Smooth muscle cell (in vitro differentiated cells): Measurements from ENCODE around the gene PDGFD. TPM values are rescaled to one million over a fixed set of nuclear protein-coding genes. Genes with fewer than 3 reads are reported as not detected.

ENCODE experiments used
- DNase-seq: peaks from one replicate; lab custom pipeline; 2025; ENCODE audit not compliant: unreplicated experiment; lab: John Stamatoyannopoulos, UW
- H2AFZ ChIP-seq: fragments of 200-600 bp; sonication (generic); 2 replicates; pipeline ENCODE4 v1.6.0; 2016; ENCODE audit warnings: antibody characterized with exemption, low read depth, mild to moderate bottlenecking
- H3F3A ChIP-seq: fragments of 200-600 bp; sonication (generic); 2 replicates; pipeline ENCODE4 v1.6.0; 2017; ENCODE audit warnings: antibody characterized with exemption, low read depth
- H3K27ac ChIP-seq: fragments of 200-600 bp; sonication (generic); 2 replicates; pipeline ENCODE4 v1.5.1; 2016; ENCODE audit warnings: low read depth, mild to moderate bottlenecking
- H3K27me3 ChIP-seq: fragments of 200-600 bp; sonication (generic); 2 replicates; pipeline ENCODE4 v1.6.1; 2016; ENCODE audit warnings: low read depth, mild to moderate bottlenecking
- H3K36me3 ChIP-seq: fragments of 200-600 bp; sonication (generic); 2 replicates; pipeline ENCODE4 v1.5.1; 2016; ENCODE audit warnings: low read depth
- H3K4me1 ChIP-seq: fragments of 200-600 bp; sonication (generic); 2 replicates; pipeline ENCODE4 v1.5.1; 2016; ENCODE audit warnings: low read depth
- H3K4me2 ChIP-seq: fragments of 200-600 bp; sonication (generic); 2 replicates; pipeline ENCODE4 v1.6.0; 2016; ENCODE audit warnings: mild to moderate bottlenecking
- H3K4me3 ChIP-seq: fragments of 200-600 bp; sonication (generic); 2 replicates; pipeline ENCODE4 v1.5.1; 2016; ENCODE audit warnings: mild to moderate bottlenecking
- H3K79me2 ChIP-seq: fragments of 200-600 bp; sonication (generic); 2 replicates; pipeline ENCODE4 v1.6.0; 2016; ENCODE audit warnings: low read depth, mild to moderate bottlenecking
- H3K9ac ChIP-seq: fragments of 200-600 bp; sonication (generic); 2 replicates; pipeline ENCODE4 v1.6.0; 2016; ENCODE audit warnings: low read depth
- H3K9me3 ChIP-seq: fragments of 200-600 bp; sonication (generic); replicated peaks from 2 replicates; pipeline ENCODE4 v1.5.1; 2016; ENCODE audit warnings: low read depth
- H4K20me1 ChIP-seq: fragments of 200-600 bp; sonication (generic); 2 replicates; pipeline ENCODE4 v1.6.0; 2016; ENCODE audit warnings: low read depth
- WGBS: methylation state at CpG from one replicate; pipeline ENCODE4 v1.1.7; 2016; ENCODE audit warnings: low lambda C conversion rate; 5-methylcytosine and 5-hydroxymethylcytosine counted together
- polyA plus RNA-seq: library from polyadenylated mRNA; unstranded; fragments of >200 nt; fragmentation: Nextera tagmentation; extraction: Ambion mirVana; gene quantifications from 2 replicates; pipeline ENCODE4 v1.2.1, GENCODE V29; 2016
- total RNA-seq: library from RNA; depleted of rRNA; stranded (reverse); fragments of >200 nt; gene quantifications from 2 replicates; pipeline ENCODE4 v1.2.3, GENCODE V29; 2014
- TF ChIP-seq, protein P1 (sequence below): fragments of 200-600 bp; sonication (generic); IDR thresholded peaks from 2 replicates; pipeline ENCODE4 v1.5.1; 2017; ENCODE audit warnings: borderline replicate concordance, mild to moderate bottlenecking, antibody characterized with exemption; ENCODE audit not compliant: insufficient read depth, poor library complexity, severe bottlenecking

Gene PDGFD
- total and polyA plus RNA-seq, 2 experiments from 2014 or later: 1.5 to 10.0 TPM

DNA sequence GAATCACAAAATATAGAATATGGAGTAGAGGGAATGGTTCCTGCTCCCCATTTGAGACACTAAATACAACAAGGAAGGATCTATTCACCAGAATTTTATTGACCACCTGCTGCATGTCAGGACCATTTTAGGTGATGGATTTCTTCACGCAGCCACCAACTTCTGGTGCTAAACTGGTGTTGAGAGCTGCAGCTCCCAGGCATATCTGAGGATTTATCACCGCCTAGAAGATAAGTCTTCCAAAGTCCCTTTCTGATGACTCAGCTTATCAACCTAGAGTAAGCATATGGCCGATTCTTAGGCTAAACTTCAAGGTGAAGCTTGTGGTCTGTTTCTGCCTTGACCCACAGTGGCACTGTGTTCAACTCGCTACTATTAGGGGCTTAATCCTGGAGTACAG lies 120.8 kb downstream of the PDGFD start:
- DNase-seq: no peak
- Histone ChIP-seq H3K27ac (no peak overlapping the region), H3K27me3 (no peaks in the 10 kb centered on the region), H3K79me2 (no peaks in the 10 kb centered on the region), H3F3A (no peaks in the 10 kb centered on the region), H4K20me1 (no peaks in the 10 kb centered on the region), H3K4me1 (no peaks in the 10 kb centered on the region), H3K9me3 (no peaks in the 10 kb centered on the region), H2AFZ (no peak overlapping the region), H3K4me3 (no peak overlapping the region), H3K4me2 (no peak overlapping the region), H3K36me3 (no peaks in the 10 kb centered on the region), H3K9ac (no peak overlapping the region)
- TF ChIP-seq, protein P1, sequence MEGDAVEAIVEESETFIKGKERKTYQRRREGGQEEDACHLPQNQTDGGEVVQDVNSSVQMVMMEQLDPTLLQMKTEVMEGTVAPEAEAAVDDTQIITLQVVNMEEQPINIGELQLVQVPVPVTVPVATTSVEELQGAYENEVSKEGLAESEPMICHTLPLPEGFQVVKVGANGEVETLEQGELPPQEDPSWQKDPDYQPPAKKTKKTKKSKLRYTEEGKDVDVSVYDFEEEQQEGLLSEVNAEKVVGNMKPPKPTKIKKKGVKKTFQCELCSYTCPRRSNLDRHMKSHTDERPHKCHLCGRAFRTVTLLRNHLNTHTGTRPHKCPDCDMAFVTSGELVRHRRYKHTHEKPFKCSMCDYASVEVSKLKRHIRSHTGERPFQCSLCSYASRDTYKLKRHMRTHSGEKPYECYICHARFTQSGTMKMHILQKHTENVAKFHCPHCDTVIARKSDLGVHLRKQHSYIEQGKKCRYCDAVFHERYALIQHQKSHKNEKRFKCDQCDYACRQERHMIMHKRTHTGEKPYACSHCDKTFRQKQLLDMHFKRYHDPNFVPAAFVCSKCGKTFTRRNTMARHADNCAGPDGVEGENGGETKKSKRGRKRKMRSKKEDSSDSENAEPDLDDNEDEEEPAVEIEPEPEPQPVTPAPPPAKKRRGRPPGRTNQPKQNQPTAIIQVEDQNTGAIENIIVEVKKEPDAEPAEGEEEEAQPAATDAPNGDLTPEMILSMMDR: no peak
- WGBS: 47% methylated on average over 4 of the region's 4 CpGs

DNA sequence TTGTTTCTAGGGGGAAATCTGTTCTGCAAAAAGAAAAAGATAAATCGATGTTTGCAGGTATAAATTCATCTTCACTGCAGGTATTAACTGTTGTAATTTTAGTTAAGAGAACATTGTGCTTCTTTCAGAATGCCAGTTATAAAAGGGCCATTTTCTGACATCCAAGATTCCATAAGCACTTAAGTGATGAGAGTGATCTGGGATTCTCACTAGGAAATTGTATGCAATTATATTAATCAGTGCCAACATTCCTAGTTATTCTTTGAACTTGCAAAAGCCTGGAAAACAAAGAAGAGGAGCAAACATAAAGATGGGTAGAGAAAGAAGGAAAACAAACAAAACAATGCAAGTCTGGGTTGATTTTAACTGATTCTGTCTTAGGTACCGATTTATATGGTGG lies 122.2 kb downstream of the PDGFD start:
- no peak overlapping the region for H3K4me2 ChIP-seq
- no peaks in the 10 kb centered on the region for H3K36me3 ChIP-seq
- no peaks in the 10 kb centered on the region for H3K79me2 ChIP-seq
- no peaks in the 10 kb centered on the region for H3K27me3 ChIP-seq
- no peak overlapping the region for H3K9ac ChIP-seq
- WGBS: 97% methylated on average over 2 of the region's 2 CpGs
- H3K4me3 ChIP-seq: no peak overlapping the region
- no peaks in the 10 kb centered on the region for H4K20me1 ChIP-seq
- no peak for DNase-seq
- no peak overlapping the region for H2AFZ ChIP-seq
- H3F3A ChIP-seq: no peaks in the 10 kb centered on the region
- H3K27ac ChIP-seq: no peak overlapping the region
- H3K4me1 ChIP-seq: no peaks in the 10 kb centered on the region
- TF ChIP-seq, protein P1: no peak
- no peaks in the 10 kb centered on the region for H3K9me3 ChIP-seq

DNA sequence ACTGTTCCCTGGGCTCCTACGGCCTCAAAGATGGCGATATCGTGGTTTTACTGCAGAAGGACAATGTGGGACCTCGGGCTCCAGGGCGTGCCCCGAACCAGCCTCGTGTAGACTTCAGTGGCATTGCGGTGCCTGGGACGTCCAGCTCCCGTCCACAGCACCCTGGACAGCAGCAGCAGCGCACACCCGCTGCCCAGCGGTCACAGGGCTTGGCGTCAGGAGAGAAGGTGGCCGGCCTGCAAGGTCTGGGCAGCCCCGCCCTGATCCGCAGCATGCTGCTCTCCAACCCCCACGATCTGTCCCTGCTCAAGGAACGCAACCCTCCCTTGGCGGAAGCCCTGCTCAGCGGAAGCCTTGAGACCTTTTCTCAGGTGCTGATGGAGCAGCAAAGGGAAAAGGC lies 127.0 kb downstream of the PDGFD start:
- Histone ChIP-seq H3K27me3 (no peaks in the 10 kb centered on the region), H3K9me3 (no peaks in the 10 kb centered on the region), H2AFZ (no peak overlapping the region), H3K9ac (no peak overlapping the region), H3K27ac (no peak overlapping the region), H4K20me1 (no peaks in the 10 kb centered on the region), H3K36me3 (no peaks in the 10 kb centered on the region), H3K4me3 (no peak overlapping the region), H3K4me2 (no peak overlapping the region), H3K4me1 (peaks cover 5% of the 10 kb centered on the region), H3K79me2 (no peaks in the 10 kb centered on the region), H3F3A (no peaks in the 10 kb centered on the region)
- DNase-seq: no peak
- 89% methylated on average over 21 of the region's 21 CpGs for WGBS
- TF ChIP-seq, protein P1: no peak

DNA sequence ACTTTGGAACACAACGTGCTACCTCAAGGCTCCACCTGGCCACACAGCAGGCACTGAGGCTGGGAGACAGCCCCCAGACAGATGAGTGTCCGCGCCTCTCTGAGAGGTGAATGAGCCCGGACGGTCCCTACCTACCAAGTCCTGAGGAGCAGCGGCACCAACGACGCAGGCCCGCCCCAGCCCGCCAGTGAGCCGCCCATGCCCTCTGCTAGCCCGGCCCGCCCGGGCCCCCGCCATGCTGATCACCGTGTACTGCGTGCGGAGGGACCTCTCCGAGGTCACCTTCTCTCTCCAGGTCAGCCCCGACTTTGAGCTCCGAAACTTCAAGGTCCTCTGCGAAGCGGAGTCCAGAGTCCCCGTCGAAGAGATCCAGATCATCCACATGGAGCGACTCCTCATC lies 127.4 kb downstream of the PDGFD start, which contains the start of gene DDI1:
TSS of gene DDI1 (plus strand) at position 53 of the 400 bp plus-strand sequence. CDS start at position 236, 183 bp downstream.
- H3K27me3 ChIP-seq: no peaks in the 10 kb centered on the region
- no peaks in the 10 kb centered on the region for H3K9me3 ChIP-seq
- no peak within 1 kb of the TSS for H3K4me3 ChIP-seq
- no peaks in the 10 kb centered on the region for H4K20me1 ChIP-seq
- no peak within 1 kb of the TSS for H3K4me2 ChIP-seq
- no peaks in the 10 kb centered on the region for H3K79me2 ChIP-seq
- no peak for DNase-seq
- H3K9ac ChIP-seq: no peak within 1 kb of the TSS
- no peaks in the 10 kb centered on the region for H3K36me3 ChIP-seq
- no peaks in the 10 kb centered on the region for H3F3A ChIP-seq
- H2AFZ ChIP-seq: no peak within 1 kb of the TSS
- no peak within 1 kb of the TSS for H3K27ac ChIP-seq
- H3K4me1 ChIP-seq: peaks cover 5% of the 10 kb centered on the region
- TF ChIP-seq, protein P1: no peak
- WGBS: 97% methylated on average over 26 of the region's 26 CpGs
